HG03469 (cell line): ENCODE data around the gene TCHH.
"Not testable (repeated sequence)": the region's sequence is repeated elsewhere in the genome, so short reads cannot be mapped to it uniquely, and the experiment has no call there.

ENCODE experiments used
- ATAC-seq: cut with Tn5 transposase; IDR thresholded peaks from one replicate; pipeline ENCODE4 v1.9.1; 2021; ENCODE audit warnings: mild to moderate bottlenecking, moderate library complexity, moderate number of reproducible peaks; ENCODE audit not compliant: unreplicated experiment

The TCHH gene

GRCh38 chr1:152111515-152111968 lies 3.7 kb downstream of the TCHH start:
- no peak for ATAC-seq

GRCh38 chr1:152110860-152111514 lies 4.3 kb downstream of the TCHH start:
- ATAC-seq, result no peak

GRCh38 chr1:152110365-152110859 lies 4.8 kb downstream of the TCHH start:
- no peak for ATAC-seq

- no peak for ATAC-seq
Measured at GRCh38 chr1:152109998-152110294, 5.3 kb downstream of the TCHH start.

GRCh38 chr1:152109231-152109997 lies 5.8 kb downstream of the TCHH start:
- ATAC-seq, result no peak

- no peak for ATAC-seq
Measured at GRCh38 chr1:152108882-152109222, 6.4 kb downstream of the TCHH start.

- ATAC-seq, result no peak
Measured at GRCh38 chr1:152107984-152108881, 7.0 kb downstream of the TCHH start.

GRCh38 chr1:152107031-152107983 lies 7.9 kb downstream of the TCHH start:
- no peak for ATAC-seq

GRCh38 chr1:152104854-152105253 lies 10.4 kb downstream of the TCHH start:
- no peak for ATAC-seq

GRCh38 chr1:152096931-152097330 lies 18.3 kb downstream of the TCHH start:
- no peak for ATAC-seq

GRCh38 chr1:152089014-152089674 lies 26.1 kb downstream of the TCHH start, which contains the start of gene TCHHL1:
TCHHL1 (minus strand) TSS chr1:152089064; CDS start chr1:152088143, 921 bp downstream.
- no peak for ATAC-seq

GRCh38 chr1:152086760-152087159 lies 28.5 kb downstream of the TCHH start:
- no peak for ATAC-seq

- no peak for ATAC-seq
Measured at GRCh38 chr1:152084853-152085252, 30.4 kb downstream of the TCHH start.

GRCh38 chr1:152081026-152081425 lies 34.2 kb downstream of the TCHH start:
- ATAC-seq, result not testable (repeated sequence)

- not testable (repeated sequence) for ATAC-seq
Measured at GRCh38 chr1:152080494-152080893, 34.8 kb downstream of the TCHH start.

GRCh38 chr1:152078831-152079441 lies 36.3 kb downstream of the TCHH start:
- no peak for ATAC-seq

- ATAC-seq, result no peak
Measured at GRCh38 chr1:152072311-152072710, 42.9 kb downstream of the TCHH start.

- no peak for ATAC-seq
Measured at GRCh38 chr1:152071123-152071522, 44.1 kb downstream of the TCHH start.

GRCh38 chr1:152067929-152068328 lies 47.3 kb downstream of the TCHH start:
- no peak for ATAC-seq
